K562 (cell line): ENCODE data around the gene REC8. TPM values are rescaled to one million over a fixed set of nuclear protein-coding genes. Genes with fewer than 3 reads are reported as not detected.

Experiments used
- BCLAF1 ChIP-seq, 2 experiments: fragments of 450-650 bp in 1 of 2; IDR thresholded peaks; 2 replicates each; pipeline ENCODE4 v1.6.1; 2011 to 2017; ENCODE audit warnings: low read depth in 2 of 2, antibody characterized with exemption in 1 of 2, borderline replicate concordance in 1 of 2, low read length in 1 of 2, mild to moderate bottlenecking in 1 of 2, mixed read lengths in 1 of 2; ENCODE audit not compliant: control insufficient read depth in 1 of 2
- BDP1 ChIP-seq: IDR thresholded peaks from 3 replicates; pipeline ENCODE4 v1.6.1; 2011; ENCODE audit not compliant: insufficient read length, insufficient read depth
- ELK1 ChIP-seq: sonication (generic); formaldehyde crosslinking; IDR thresholded peaks from 2 replicates; pipeline ENCODE4 v1.8.1; 2022; ENCODE audit warnings: missing genetic modification reagents
- FOXJ3 ChIP-seq: sonication (generic); formaldehyde crosslinking; IDR thresholded peaks from 2 replicates; pipeline ENCODE4 v1.4.0; 2020; ENCODE audit warnings: mild to moderate bottlenecking, missing genetic modification reagents
- GTF3C2 ChIP-seq: IDR thresholded peaks from 3 replicates; pipeline ENCODE4 v1.6.1; 2011; ENCODE audit warnings: borderline replicate concordance, mild to moderate bottlenecking, moderate library complexity; ENCODE audit not compliant: insufficient read length; ENCODE audit errors: extremely low read depth
- HNRNPLL ChIP-seq: fragments of 200-400 bp; formaldehyde crosslinking; IDR thresholded peaks from 2 replicates; pipeline ENCODE4 v1.6.1; 2017; ENCODE audit warnings: low read length, low read depth, mild to moderate bottlenecking; ENCODE audit not compliant: poor library complexity, severe bottlenecking
- MAFK ChIP-seq: IDR thresholded peaks from 2 replicates; pipeline ENCODE4 v1.6.1; 2011; ENCODE audit warnings: low read length, improper control_type of control experiment
- MBD1 ChIP-seq: fragments of 250-450 bp; sonication (Bioruptor Pico); IDR thresholded peaks from 2 replicates; pipeline ENCODE4 v1.8.0; 2022; ENCODE audit warnings: inconsistent platforms
- MYBL2 ChIP-seq, 2 experiments: fragments of 450-650 bp in 1 of 2; sonication (generic) in 1 of 2; formaldehyde crosslinking in 1 of 2; IDR thresholded peaks; 2 replicates each; pipeline versions ENCODE4 v1.6.1 to v1.8.1; 2017 to 2022; ENCODE audit warnings: borderline replicate concordance in 1 of 2, inconsistent platforms in 1 of 2, low read depth in 1 of 2, mild to moderate bottlenecking in 1 of 2, missing genetic modification reagents in 1 of 2, moderate library complexity in 1 of 2
- PKNOX1 ChIP-seq: fragments of 450-650 bp; IDR thresholded peaks from 2 replicates; pipeline ENCODE4 v1.6.1; 2016
- TAF15 ChIP-seq: fragments of 200-400 bp; formaldehyde crosslinking; IDR thresholded peaks from 2 replicates; pipeline ENCODE4 v1.6.1; 2017; ENCODE audit warnings: mild to moderate bottlenecking, low read depth, low read length, moderate library complexity
- TGIF2 ChIP-seq: sonication (generic); formaldehyde crosslinking; IDR thresholded peaks from 2 replicates; pipeline ENCODE4 v1.8.1; 2022; ENCODE audit warnings: mild to moderate bottlenecking, missing genetic modification reagents, moderate library complexity
- ZNF41 ChIP-seq: fragments of 250-450 bp; sonication (Bioruptor Pico); conservative IDR thresholded peaks from 2 replicates; pipeline ENCODE4 v1.4.0; 2020; ENCODE audit warnings: mild to moderate bottlenecking
- polyA plus RNA-seq, 8 experiments: library from polyadenylated mRNA; depleted of rRNA in 4 of 8; stranded (reverse) in 5 of 8; unstranded in 3 of 8; fragments of >200 nt; fragmentation: Nextera tagmentation in 2 of 8; fragmentation: Illumina TruSeq in 1 of 8; extraction: Ambion mirVana in 2 of 8; extraction: Trizol in 1 of 8; gene quantifications; 2 replicates each; pipeline versions ENCODE4 v1.2.1 to v1.2.3, GENCODE V29; 2011 to 2014; ENCODE audit warnings: inconsistent platforms in 1 of 8, missing spikeins in 1 of 8
- total RNA-seq, 7 experiments: library from RNA; depleted of rRNA in 6 of 7; stranded (reverse); fragments of >200 nt in 6 of 7; fragmentation: Illumina TruSeq in 2 of 7; extraction: Trizol in 2 of 7; gene quantifications; 2 replicates each; pipeline versions ENCODE4 v1.2.1 to v1.2.3, GENCODE V29; 2011 to 2021; ENCODE audit warnings: low replicate concordance in 1 of 7

The REC8 gene
- total and polyA plus RNA-seq, 9 of the 15 experiments (the other 6 are each of a cell fraction or from before 2014, with no cell fraction given), result 0.11 to 2.5 (median 0.85) TPM

- TF ChIP-seq HNRNPLL (peak; percentile 10), TAF15 (no peak), PKNOX1 (peak; percentile 71), MYBL2 (IDR thresholded peaks at IDR 0.05; ENCODE audit: low read depth) (no peak), MYBL2 (CRISPR knock-in tag; IDR thresholded peaks at IDR 0.05; ENCODE audit: borderline replicate concordance) (no peak), ELK1 (CRISPR knock-in tag) (no peak), ZNF41 (CRISPR knock-in tag) (no peak), FOXJ3 (CRISPR knock-in tag) (no peak), TGIF2 (CRISPR knock-in tag) (peak; percentile 68; the same call in 1 of the 2 replicates), BDP1 (no peak), BCLAF1 (IDR thresholded peaks at IDR 0.05; ENCODE audit: borderline replicate concordance in 1 of 2, control insufficient read depth in 1 of 2, low read depth in 2 of 2, low read length in 1 of 2) (no peak), GTF3C2 (no peak), MAFK (no peak), MBD1 (CRISPR knock-in tag) (no peak)
Observed at GRCh38 chr14:24195186-24196070, 23.5 kb downstream of the REC8 start, which contains the start of gene TM9SF1 (continued).
